ENCODE measurements around the gene KCNJ6.

DNA sequence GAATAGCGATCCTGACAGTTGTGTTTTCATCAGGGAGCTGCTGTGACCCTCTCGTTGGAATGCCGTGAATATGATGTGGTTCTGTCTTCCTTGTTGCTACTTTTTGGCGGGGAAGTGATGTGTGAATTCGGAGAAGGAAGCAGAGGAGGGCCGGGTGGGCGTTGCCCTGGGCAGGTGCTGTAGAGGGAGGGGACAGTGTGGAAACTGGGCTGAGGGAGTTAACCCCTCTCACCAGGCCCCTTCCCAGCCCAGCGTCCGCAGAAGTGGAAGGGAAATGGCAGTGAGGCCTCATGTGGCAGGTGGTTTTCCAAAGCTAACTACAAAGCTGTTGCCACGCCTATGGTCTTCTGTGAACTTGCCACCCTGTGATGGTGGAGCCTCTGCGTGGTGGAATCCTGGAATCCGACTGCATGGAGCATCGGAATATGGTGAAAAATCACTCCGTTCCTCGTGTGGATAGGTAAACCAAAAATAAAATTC is 321.7 kb downstream of the KCNJ6 start:
- TF ChIP-seq, protein P1, sequence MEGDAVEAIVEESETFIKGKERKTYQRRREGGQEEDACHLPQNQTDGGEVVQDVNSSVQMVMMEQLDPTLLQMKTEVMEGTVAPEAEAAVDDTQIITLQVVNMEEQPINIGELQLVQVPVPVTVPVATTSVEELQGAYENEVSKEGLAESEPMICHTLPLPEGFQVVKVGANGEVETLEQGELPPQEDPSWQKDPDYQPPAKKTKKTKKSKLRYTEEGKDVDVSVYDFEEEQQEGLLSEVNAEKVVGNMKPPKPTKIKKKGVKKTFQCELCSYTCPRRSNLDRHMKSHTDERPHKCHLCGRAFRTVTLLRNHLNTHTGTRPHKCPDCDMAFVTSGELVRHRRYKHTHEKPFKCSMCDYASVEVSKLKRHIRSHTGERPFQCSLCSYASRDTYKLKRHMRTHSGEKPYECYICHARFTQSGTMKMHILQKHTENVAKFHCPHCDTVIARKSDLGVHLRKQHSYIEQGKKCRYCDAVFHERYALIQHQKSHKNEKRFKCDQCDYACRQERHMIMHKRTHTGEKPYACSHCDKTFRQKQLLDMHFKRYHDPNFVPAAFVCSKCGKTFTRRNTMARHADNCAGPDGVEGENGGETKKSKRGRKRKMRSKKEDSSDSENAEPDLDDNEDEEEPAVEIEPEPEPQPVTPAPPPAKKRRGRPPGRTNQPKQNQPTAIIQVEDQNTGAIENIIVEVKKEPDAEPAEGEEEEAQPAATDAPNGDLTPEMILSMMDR (IDR thresholded peaks at IDR 0.05): no peak
- TF ChIP-seq POLR2A (IDR thresholded peaks at IDR 0.05): no peak

All from uterus (tissue), 2 donors.